Heart left ventricle (tissue), 13 donors: ENCODE measurements around the gene PLCD1.

ENCODE experiments used
- POLR2A ChIP-seq, 2 donors: fragments of 450-650 bp; IDR thresholded peaks; one replicate each; pipeline ENCODE4 v1.6.1; 2017; ENCODE audit warnings: antibody characterized with exemption in 2 of 2, mild to moderate bottlenecking in 2 of 2, moderate library complexity in 2 of 2
- TF ChIP-seq, protein P1 (sequence below), 12 donors: fragments of 200-600 bp; sonication (generic) in 4 of 12; IDR thresholded peaks; one replicate each; pipeline versions ENCODE4 v1.5.0 to v1.8.0; 2018 to 2022; ENCODE audit warnings: antibody characterized with exemption in 12 of 12, mild to moderate bottlenecking in 5 of 12
- donor health status: ischemic (EF 13 %, LVEDD 7.1; RV severe dilation, severe dysfunction).
- donor health status: DM: no; HTN: yes; CAD: no.
- donor health status: DM: no; HTN: no; CAD: no.
- donor health status: ischemic (EF 25% LVEDD 6.9; RV normal size, moderate dysfunction).
- donor health status: ischemic (EF 25% LVEDD 5.7; RV mildly dilated, moderate dysfunction).
- donor health status: ischemic (EF 35%, LVEDD 5.7; RV mildly dilated, moderate dysfunction).
- donor health status: nonischemic (EF 11% LVEDD 7.7; RV severe dilation, severe dysfunction).
- donor health status: DM: yes; HTN: yes; CAD: no.
- donor health status: PGD.
- donor health status: ischemic (EF 29% LVEDD 5.4; RV normal size, mild dysfunction).
- donor health status: nonischemic (EF 23%, LVEDD 6.1; RV moderate dilation, normal function).

DNA sequence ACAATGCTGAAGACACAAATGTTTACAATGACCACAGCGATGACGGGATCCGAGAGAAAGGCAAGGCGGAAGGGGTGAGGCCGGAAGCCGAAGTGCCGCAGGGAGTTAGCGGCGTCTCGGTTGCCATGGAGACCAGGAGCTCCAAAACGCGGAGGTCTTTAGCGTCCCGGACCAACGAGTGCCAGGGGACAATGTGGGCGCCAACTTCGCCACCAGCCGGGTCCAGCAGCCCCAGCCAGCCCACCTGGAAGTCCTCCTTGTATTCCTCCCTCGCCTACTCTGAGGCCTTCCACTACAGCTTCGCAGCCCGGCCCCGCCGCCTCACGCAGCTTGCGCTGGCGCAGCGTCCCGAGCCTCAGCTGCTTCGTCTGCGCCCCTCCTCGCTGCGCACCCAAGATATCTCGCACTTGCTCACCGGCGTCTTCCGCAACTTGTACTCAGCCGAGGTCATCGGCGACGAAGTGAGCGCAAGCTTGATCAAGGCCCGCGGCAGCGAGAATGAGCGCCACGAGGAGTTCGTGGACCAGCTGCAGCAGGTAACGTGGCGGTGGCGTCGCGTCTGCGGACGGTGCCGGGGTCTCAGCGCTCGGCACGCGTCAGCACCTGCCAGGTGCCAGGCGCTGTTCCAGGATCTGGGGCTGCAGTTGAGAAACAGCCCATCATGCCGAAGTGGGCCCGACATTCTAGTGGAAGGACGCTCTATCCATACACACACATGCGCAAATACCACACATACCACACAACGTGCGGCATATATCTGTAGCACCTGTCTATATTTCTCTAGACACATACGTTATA, 9.9 kb upstream of the PLCD1 start, which contains the start of gene DLEC1:
- TF ChIP-seq, protein P1, sequence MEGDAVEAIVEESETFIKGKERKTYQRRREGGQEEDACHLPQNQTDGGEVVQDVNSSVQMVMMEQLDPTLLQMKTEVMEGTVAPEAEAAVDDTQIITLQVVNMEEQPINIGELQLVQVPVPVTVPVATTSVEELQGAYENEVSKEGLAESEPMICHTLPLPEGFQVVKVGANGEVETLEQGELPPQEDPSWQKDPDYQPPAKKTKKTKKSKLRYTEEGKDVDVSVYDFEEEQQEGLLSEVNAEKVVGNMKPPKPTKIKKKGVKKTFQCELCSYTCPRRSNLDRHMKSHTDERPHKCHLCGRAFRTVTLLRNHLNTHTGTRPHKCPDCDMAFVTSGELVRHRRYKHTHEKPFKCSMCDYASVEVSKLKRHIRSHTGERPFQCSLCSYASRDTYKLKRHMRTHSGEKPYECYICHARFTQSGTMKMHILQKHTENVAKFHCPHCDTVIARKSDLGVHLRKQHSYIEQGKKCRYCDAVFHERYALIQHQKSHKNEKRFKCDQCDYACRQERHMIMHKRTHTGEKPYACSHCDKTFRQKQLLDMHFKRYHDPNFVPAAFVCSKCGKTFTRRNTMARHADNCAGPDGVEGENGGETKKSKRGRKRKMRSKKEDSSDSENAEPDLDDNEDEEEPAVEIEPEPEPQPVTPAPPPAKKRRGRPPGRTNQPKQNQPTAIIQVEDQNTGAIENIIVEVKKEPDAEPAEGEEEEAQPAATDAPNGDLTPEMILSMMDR (IDR thresholded peaks at IDR 0.05): no peak
- no peak for TF ChIP-seq POLR2A (IDR thresholded peaks at IDR 0.05)
